ENCODE results near the gene ROR2.

The ROR2 gene

DNA sequence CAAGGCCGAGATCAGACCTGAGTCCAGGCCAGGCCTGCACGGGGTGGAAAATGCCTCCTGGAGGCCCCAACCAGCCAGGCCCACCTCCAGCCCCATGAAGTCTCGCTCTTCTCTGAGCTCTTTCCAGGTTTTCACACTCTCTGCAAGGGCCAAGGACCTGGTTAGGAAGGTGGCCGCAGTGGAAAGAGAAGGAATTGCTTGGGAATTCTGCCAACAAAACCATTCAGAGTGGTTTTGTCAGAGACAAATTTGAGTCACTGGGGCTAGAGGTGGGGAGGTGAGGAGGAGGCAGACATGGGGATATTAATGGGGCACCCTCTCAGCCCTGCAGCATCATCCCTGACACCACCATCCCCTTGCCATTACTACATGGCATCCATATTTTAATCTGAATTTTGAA is 261.0 kb downstream of the ROR2 start:
- TF ChIP-seq CTCF (IDR thresholded peaks at IDR 0.05; ENCODE audit: borderline replicate concordance, insufficient read depth, low read depth, low read length), result no peak
- no peak overlapping the region for H3K4me3 ChIP-seq (ENCODE audit: low read depth, low read length)

DNA sequence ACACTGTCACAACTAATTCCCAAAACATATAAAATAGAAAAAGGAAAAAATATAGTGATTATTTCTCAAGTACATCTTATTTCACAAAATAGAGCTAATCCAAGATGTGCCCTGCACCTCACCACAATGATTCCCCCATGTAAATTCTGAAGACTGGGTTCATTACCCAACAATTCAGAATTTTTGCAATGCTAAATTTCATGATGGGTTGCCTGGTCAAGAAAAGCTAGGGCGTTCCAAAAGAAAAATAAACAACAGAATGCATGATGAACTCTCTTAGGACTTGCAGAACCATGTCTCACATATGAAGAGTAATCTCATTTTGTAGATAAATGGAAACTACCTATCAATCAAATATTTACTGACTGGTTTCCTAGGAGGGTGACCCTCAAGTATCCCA is 266.8 kb downstream of the ROR2 start:
- TF ChIP-seq CTCF (IDR thresholded peaks at IDR 0.05; ENCODE audit: borderline replicate concordance, insufficient read depth, low read depth, low read length), result no peak
- no peak overlapping the region for H3K4me3 ChIP-seq (ENCODE audit: low read depth, low read length)

- no peak for TF ChIP-seq CTCF (IDR thresholded peaks at IDR 0.05; ENCODE audit: borderline replicate concordance, insufficient read depth, low read depth, low read length)
- H3K4me3 ChIP-seq (ENCODE audit: low read depth, low read length), result no peak overlapping the region
These were observed 267.2 kb downstream of the ROR2 start for GRCh38 chr9:91682806-91683205.

GRCh38 chr9:91681461-91682305 is 268.3 kb downstream of the ROR2 start:
- peak; percentile 91 for TF ChIP-seq CTCF (IDR thresholded peaks at IDR 0.05; ENCODE audit: borderline replicate concordance, insufficient read depth, low read depth, low read length)
- no peak overlapping the region for H3K4me3 ChIP-seq (ENCODE audit: low read depth, low read length)

DNA sequence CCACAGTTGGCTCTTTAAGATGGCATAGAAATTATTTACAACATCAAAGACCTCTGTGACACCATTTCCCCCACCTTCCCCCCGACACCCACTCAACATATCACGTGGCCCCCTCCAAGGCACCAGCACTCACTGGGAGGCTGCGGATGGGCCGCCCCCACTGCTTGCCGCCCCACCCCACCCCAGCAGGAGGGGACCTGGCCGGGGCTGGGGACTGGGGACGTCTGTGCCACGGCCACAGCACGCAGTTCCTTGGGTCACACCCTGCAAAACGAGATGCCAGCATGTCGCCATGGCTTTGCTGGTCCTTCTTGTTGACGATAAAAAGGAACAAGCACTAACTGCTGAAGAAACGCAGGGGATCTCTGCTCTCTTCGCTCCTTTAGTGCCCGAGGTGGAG is 269.0 kb downstream of the ROR2 start:
- no peak overlapping the region for H3K4me3 ChIP-seq (ENCODE audit: low read depth, low read length)
- TF ChIP-seq CTCF (IDR thresholded peaks at IDR 0.05; ENCODE audit: borderline replicate concordance, insufficient read depth, low read depth, low read length), result no peak

DNA sequence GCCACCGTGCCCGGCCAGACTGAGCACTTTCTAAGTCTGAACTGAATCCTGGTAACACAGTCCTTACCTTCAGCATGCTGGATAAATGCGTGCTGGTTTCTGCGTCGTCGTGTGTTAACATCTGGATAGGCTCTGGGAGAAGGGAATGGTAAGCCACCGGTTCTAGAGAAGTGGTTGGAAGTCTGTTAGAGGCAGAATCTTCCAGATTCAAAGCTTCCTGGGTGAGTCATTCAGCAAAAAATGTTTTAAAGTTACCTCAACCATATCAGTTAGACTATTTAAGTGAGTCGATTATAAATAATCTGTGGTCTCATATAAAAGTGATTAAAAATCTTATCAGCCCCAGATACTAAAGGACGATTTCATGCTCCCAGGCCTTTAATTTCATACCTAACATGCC is 269.9 kb downstream of the ROR2 start:
- no peak overlapping the region for H3K4me3 ChIP-seq (ENCODE audit: low read depth, low read length)

More for the DNA sequence above, 269.9 kb downstream of the ROR2 start:
- no peak for TF ChIP-seq CTCF (IDR thresholded peaks at IDR 0.05; ENCODE audit: borderline replicate concordance, insufficient read depth, low read depth, low read length)

Data from GM12875 (cell line).